ENCODE results near the gene CCSER2.

- no peak for TF ChIP-seq EZH2 (IDR thresholded peaks at IDR 0.05; ENCODE audit: insufficient read depth, poor library complexity, severe bottlenecking)
- no peak for TF ChIP-seq EZH2phosphoT487 (IDR thresholded peaks at IDR 0.05; ENCODE audit: insufficient read depth, low read depth)
Measured at GRCh38 chr10:84368828-84369227, 40.4 kb downstream of the CCSER2 start.
